ENCODE measurements around the gene PLCD3.

Gene PLCD3

DNA sequence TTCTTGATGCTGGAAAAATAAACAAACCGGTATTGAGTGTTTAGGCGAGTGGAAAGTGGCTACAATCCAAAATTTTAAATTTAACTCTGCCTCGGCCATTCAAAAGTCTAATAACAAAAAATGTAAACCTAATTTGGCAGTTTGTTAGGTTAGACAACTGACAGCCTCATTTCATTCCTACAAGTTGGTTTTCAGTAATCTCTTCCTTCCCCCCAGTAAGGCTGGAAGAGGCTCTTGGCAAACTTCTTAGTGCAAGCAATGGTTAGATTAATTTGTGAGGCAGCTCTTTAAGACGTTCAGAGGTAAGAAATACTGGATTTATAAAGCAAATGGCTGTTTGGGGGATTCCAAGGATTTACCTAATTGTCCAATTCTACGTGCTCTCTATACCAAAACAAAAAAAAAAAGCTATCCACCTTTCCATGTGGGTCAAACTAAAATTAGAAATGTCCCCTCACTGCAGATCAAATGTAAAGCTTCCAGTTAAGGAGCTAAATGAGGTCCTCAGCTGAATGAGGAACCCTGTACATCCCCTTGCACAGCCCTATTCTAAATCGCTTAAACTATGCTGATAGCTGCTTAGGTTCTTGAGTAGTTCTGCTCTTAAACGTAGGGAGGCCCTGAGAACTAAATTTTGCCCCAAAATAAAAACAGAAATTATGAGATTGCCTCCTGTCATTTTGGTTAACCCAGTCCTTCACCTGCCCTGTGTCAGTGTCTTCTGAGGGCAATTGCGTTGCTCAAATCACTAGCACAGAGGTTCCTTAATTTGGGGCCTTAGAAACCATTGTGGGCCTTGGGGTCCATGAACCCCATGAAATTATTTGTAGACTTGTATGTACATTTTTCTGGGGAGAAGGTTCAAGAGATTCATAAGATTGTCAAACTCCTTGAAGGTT lies 18.8 kb upstream of the PLCD3 start:
- Histone ChIP-seq H3K4me1 (ENCODE audit: control insufficient read depth, insufficient read depth, low read length, poor library complexity, severe bottlenecking) (peaks cover 19% of the 10 kb centered on the region), H3K36me3 (ENCODE audit: control insufficient read depth, insufficient read depth, low read length) (no peaks in the 10 kb centered on the region), H3K9me3 (ENCODE audit: control insufficient read depth, low read length) (no peaks in the 10 kb centered on the region), H3K4me3 (ENCODE audit: insufficient read depth, low read depth, low read length, poor library complexity, severe bottlenecking) (peak overlapping the region; percentile 8), H3K27ac (ENCODE audit: insufficient read depth, low read length, poor library complexity, severe bottlenecking) (peak overlapping the region; percentile 87), H3K27me3 (replicated peaks; ENCODE audit: control insufficient read depth, insufficient read depth, low read length, poor library complexity, severe bottlenecking) (no peaks in the 10 kb centered on the region)
- DNase-seq = no peak

DNA sequence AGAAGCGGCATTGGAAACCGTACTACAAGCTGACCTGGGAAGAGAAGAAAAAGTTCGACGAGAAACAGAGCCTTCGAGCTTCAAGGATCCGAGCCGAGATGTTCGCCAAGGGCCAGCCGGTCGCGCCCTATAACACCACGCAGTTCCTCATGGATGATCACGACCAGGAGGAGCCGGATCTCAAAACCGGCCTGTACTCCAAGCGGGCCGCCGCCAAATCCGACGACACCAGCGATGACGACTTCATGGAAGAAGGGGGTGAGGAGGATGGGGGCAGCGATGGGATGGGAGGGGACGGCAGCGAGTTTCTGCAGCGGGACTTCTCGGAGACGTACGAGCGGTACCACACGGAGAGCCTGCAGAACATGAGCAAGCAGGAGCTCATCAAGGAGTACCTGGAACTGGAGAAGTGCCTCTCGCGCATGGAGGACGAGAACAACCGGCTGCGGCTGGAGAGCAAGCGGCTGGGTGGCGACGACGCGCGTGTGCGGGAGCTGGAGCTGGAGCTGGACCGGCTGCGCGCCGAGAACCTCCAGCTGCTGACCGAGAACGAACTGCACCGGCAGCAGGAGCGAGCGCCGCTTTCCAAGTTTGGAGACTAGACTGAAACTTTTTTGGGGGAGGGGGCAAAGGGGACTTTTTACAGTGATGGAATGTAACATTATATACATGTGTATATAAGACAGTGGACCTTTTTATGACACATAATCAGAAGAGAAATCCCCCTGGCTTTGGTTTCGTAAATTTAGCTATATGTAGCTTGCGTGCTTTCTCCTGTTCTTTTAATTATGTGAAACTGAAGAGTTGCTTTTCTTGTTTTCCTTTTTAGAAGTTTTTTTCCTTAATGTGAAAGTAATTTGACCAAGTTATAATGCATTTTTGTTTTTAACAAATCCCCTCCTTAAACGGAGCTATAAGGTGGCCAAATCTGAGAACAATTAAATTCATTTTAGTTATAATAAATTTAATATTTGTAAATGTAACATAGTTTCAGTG lies 17.7 kb upstream of the PLCD3 start:
- H3K9me3 ChIP-seq (ENCODE audit: control insufficient read depth, low read length) = no peaks in the 10 kb centered on the region
- peak in 2 of 3 donors; percentile 16 to 24 for DNase-seq
- no peaks in the 10 kb centered on the region for H3K36me3 ChIP-seq (ENCODE audit: control insufficient read depth, insufficient read depth, low read length)
- peaks cover 21% of the 10 kb centered on the region for H3K4me1 ChIP-seq (ENCODE audit: control insufficient read depth, insufficient read depth, low read length, poor library complexity, severe bottlenecking)
- peak overlapping the region; percentile 87 for H3K27ac ChIP-seq (ENCODE audit: insufficient read depth, low read length, poor library complexity, severe bottlenecking)
- H3K4me3 ChIP-seq (ENCODE audit: insufficient read depth, low read depth, low read length, poor library complexity, severe bottlenecking) = peak overlapping the region; percentile 76
- H3K27me3 ChIP-seq (replicated peaks; ENCODE audit: control insufficient read depth, insufficient read depth, low read length, poor library complexity, severe bottlenecking) = no peaks in the 10 kb centered on the region

DNA sequence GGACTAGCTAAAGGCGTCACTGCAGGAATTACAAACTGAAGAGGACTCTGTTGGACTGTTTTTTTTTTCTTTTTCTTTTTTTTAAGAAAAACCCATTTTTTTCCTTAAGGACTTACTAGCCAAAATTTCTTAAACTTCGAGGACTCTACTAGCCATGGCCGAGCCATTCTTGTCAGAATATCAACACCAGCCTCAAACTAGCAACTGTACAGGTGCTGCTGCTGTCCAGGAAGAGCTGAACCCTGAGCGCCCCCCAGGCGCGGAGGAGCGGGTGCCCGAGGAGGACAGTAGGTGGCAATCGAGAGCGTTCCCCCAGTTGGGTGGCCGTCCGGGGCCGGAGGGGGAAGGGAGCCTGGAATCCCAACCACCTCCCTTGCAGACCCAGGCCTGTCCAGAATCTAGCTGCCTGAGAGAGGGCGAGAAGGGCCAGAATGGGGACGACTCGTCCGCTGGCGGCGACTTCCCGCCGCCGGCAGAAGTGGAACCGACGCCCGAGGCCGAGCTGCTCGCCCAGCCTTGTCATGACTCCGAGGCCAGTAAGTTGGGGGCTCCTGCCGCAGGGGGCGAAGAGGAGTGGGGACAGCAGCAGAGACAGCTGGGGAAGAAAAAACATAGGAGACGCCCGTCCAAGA lies 16.8 kb upstream of the PLCD3 start:
- H3K27ac ChIP-seq (ENCODE audit: insufficient read depth, low read length, poor library complexity, severe bottlenecking) = peak overlapping the region; percentile 87
- H3K9me3 ChIP-seq (ENCODE audit: control insufficient read depth, low read length) = no peaks in the 10 kb centered on the region
- peak overlapping the region; percentile 76 for H3K4me3 ChIP-seq (ENCODE audit: insufficient read depth, low read depth, low read length, poor library complexity, severe bottlenecking)
- H3K36me3 ChIP-seq (ENCODE audit: control insufficient read depth, insufficient read depth, low read length) = no peaks in the 10 kb centered on the region
- peak; percentile 43 to 62 (median 51) for DNase-seq
- H3K27me3 ChIP-seq (replicated peaks; ENCODE audit: control insufficient read depth, insufficient read depth, low read length, poor library complexity, severe bottlenecking) = no peaks in the 10 kb centered on the region
- peaks cover 27% of the 10 kb centered on the region for H3K4me1 ChIP-seq (ENCODE audit: control insufficient read depth, insufficient read depth, low read length, poor library complexity, severe bottlenecking)

DNA sequence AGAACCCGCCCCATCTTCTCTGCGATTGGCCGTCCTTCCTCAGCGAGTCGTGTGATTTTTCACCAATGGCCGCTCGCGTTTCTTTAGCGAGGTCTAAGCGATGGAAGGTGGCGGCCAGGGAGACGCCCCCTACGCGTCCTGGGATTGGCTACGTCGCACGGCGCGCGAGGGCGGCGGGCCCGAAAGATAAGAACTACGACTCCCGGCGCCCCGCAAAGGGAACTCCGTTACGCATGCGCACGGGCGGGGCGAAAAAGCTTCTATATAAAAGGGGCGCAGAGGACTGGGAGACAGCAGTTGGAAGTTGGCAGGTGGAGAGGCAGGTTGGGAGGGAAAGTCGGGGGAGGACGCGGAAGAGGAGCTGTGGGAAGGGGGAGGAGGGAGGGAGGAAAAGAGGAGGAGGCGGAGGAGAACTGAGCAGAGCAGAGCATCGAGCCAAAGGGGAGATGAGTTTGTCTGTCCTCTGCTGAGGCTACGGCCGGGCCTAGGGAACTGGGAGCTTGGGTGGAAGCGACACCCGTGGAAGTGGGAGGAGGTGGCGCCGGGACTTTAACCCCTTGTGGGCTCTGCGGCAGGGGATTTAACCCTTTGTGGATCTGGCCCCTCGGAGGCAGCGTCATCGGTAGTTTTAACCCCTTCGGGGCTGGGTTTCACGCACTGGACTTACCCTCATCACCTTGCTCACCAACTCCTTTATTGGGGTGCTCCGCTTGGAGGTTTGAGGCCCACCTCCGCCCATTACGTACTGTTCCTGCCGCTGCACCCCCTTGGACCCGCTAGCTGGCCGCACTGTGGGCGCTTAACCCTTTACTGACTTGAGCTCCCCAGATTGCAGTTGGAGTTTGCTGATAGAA lies 16.1 kb upstream of the PLCD3 start, which contains the start of gene HEXIM1:
HEXIM1 (plus strand) TSS at position 293 of the 854 bp plus-strand sequence. CDS start 716 bp downstream, outside the sequence.
- H3K9me3 ChIP-seq (ENCODE audit: control insufficient read depth, low read length) = no peaks in the 10 kb centered on the region
- no peaks in the 10 kb centered on the region for H3K27me3 ChIP-seq (replicated peaks; ENCODE audit: control insufficient read depth, insufficient read depth, low read length, poor library complexity, severe bottlenecking)
- H3K4me3 ChIP-seq (ENCODE audit: insufficient read depth, low read depth, low read length, poor library complexity, severe bottlenecking) = peak within 1 kb of the TSS; percentile 76
- H3K27ac ChIP-seq (ENCODE audit: insufficient read depth, low read length, poor library complexity, severe bottlenecking) = peak within 1 kb of the TSS; percentile 98
- peaks cover 31% of the 10 kb centered on the region for H3K4me1 ChIP-seq (ENCODE audit: control insufficient read depth, insufficient read depth, low read length, poor library complexity, severe bottlenecking)
- no peaks in the 10 kb centered on the region for H3K36me3 ChIP-seq (ENCODE audit: control insufficient read depth, insufficient read depth, low read length)
- DNase-seq = peak; percentile 98 to 100 (median 99)

DNA sequence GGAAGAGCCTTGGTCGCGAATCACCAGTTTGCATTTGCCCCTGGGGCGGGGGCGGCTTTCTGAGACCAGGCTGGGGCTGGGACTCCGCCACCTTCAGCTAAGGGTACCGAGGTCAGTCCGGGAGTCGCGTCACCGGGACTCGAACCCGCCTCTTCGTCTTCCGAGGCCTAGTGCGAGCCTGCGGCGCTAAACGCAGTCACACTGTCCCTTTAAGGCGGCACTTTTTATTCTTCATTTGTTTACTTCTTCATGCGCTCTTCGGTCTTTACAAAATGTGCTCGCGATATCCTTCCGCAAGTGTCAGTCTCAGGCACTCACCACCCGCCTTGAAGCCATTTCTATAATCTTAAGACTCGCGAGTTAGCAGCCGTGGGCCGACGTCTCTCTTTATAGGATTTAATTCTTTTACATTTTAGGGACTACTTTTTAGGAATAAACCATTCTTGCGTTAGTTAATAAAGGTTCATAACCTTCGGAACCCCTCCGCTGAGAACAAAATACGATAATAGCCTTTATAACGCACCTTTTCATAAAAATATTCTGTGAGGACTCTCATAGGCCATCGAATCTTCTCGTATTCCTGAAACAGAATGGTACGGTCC lies 15.4 kb upstream of the PLCD3 start:
- Histone ChIP-seq H3K4me1 (ENCODE audit: control insufficient read depth, insufficient read depth, low read length, poor library complexity, severe bottlenecking) (peaks cover 31% of the 10 kb centered on the region), H3K4me3 (ENCODE audit: insufficient read depth, low read depth, low read length, poor library complexity, severe bottlenecking) (peak overlapping the region; percentile 72)
- peak; percentile 58 to 71 (median 61) for DNase-seq

DNA sequence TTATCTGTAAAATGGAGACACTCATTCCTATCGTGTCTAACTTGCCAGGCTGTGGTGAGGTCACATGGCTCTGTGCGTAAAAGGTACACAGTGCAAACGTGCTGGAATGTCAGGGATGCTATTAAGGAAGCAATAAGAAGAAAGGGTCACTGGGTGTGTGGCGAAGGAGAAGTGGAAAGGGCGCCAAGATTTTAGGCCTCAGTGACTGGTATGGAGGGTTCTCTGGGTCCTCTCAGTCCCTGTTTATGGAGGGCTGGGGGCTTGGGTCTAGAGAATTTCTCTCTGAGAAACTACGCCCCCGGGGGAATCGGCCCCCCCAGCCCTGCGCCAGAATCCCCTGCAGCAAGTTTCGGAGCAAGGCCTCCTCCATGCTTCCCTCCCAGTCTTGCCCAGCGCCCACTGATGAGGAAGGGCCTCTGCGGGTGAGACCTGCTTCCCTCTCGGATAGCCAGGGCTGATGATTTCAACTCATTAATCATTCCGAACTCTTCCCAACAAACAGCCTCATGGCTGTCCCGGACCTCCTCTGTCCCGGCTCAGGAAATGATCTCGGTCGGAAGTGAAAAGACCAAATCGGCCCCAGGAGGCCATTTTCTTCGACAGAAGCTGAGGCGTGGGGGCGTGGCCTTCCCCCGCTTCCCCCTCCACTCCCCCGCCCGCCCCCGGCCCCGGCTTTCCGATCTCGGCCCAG lies 14.7 kb upstream of the PLCD3 start:
- no peaks in the 10 kb centered on the region for H3K27me3 ChIP-seq (replicated peaks; ENCODE audit: control insufficient read depth, insufficient read depth, low read length, poor library complexity, severe bottlenecking)
- peak overlapping the region; percentile 98 for H3K27ac ChIP-seq (ENCODE audit: insufficient read depth, low read length, poor library complexity, severe bottlenecking)
- peak in 2 of 3 donors; percentile 37 to 63 for DNase-seq
- H3K36me3 ChIP-seq (ENCODE audit: control insufficient read depth, insufficient read depth, low read length) = no peaks in the 10 kb centered on the region
- no peaks in the 10 kb centered on the region for H3K9me3 ChIP-seq (ENCODE audit: control insufficient read depth, low read length)
- H3K4me3 ChIP-seq (ENCODE audit: insufficient read depth, low read depth, low read length, poor library complexity, severe bottlenecking) = peak overlapping the region; percentile 72
- H3K4me1 ChIP-seq (ENCODE audit: control insufficient read depth, insufficient read depth, low read length, poor library complexity, severe bottlenecking) = peaks cover 31% of the 10 kb centered on the region

More for the DNA sequence above, 15.4 kb upstream of the PLCD3 start:
- Histone ChIP-seq H3K9me3 (ENCODE audit: control insufficient read depth, low read length) (no peaks in the 10 kb centered on the region), H3K27me3 (replicated peaks; ENCODE audit: control insufficient read depth, insufficient read depth, low read length, poor library complexity, severe bottlenecking) (no peaks in the 10 kb centered on the region), H3K36me3 (ENCODE audit: control insufficient read depth, insufficient read depth, low read length) (no peaks in the 10 kb centered on the region), H3K27ac (ENCODE audit: insufficient read depth, low read length, poor library complexity, severe bottlenecking) (peak overlapping the region; percentile 98)

DNA sequence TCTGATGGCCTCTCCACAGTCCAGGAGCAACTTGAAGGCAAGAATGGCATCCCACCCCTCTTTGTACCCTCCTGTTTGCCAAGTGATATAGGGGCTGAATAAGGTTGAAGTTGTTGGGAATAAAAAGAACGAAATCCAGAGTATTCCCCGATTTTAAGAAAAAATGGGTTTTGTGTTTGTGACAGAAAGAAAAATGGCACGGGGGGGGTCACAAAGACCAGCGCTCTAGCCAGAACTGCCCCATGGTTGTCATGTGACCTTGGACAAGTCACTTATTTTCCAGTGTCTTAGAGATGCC lies 14.2 kb upstream of the PLCD3 start:
- H3K4me1 ChIP-seq (ENCODE audit: control insufficient read depth, insufficient read depth, low read length, poor library complexity, severe bottlenecking) = peaks cover 29% of the 10 kb centered on the region
- H3K9me3 ChIP-seq (ENCODE audit: control insufficient read depth, low read length) = no peaks in the 10 kb centered on the region
- no peak for DNase-seq
- H3K27me3 ChIP-seq (replicated peaks; ENCODE audit: control insufficient read depth, insufficient read depth, low read length, poor library complexity, severe bottlenecking) = no peaks in the 10 kb centered on the region
- H3K27ac ChIP-seq (ENCODE audit: insufficient read depth, low read length, poor library complexity, severe bottlenecking) = no peak overlapping the region
- H3K36me3 ChIP-seq (ENCODE audit: control insufficient read depth, insufficient read depth, low read length) = no peaks in the 10 kb centered on the region
- no peak overlapping the region for H3K4me3 ChIP-seq (ENCODE audit: insufficient read depth, low read depth, low read length, poor library complexity, severe bottlenecking)

DNA sequence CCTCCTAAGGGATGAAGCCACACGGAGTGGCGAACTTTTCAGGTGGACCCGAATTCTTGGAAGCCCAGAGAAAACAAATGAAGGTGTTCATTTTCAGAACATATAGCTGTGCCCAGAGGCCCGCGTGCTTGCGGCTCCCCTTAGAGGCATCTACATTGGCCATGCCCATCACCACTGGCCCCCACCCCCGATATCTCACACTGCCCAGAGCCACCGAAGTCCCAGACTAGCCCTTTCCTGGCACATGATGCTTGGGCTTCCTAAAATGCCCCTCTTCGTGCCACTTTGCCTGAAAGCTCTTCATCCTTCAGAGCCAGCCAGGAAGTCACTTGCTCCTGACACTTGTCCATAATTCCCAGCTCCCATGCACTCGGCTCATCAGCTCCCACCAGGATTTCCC lies 13.9 kb upstream of the PLCD3 start:
- H3K9me3 ChIP-seq (ENCODE audit: control insufficient read depth, low read length) = no peaks in the 10 kb centered on the region
- DNase-seq = no peak
- peaks cover 30% of the 10 kb centered on the region for H3K4me1 ChIP-seq (ENCODE audit: control insufficient read depth, insufficient read depth, low read length, poor library complexity, severe bottlenecking)
- no peaks in the 10 kb centered on the region for H3K27me3 ChIP-seq (replicated peaks; ENCODE audit: control insufficient read depth, insufficient read depth, low read length, poor library complexity, severe bottlenecking)
- no peaks in the 10 kb centered on the region for H3K36me3 ChIP-seq (ENCODE audit: control insufficient read depth, insufficient read depth, low read length)
- no peak overlapping the region for H3K4me3 ChIP-seq (ENCODE audit: insufficient read depth, low read depth, low read length, poor library complexity, severe bottlenecking)
- no peak overlapping the region for H3K27ac ChIP-seq (ENCODE audit: insufficient read depth, low read length, poor library complexity, severe bottlenecking)

Measured in effector memory CD4-positive, alpha-beta T cell (primary cell).